ENCODE measurements around the gene GAS2. TPM values are rescaled to one million over a fixed set of nuclear protein-coding genes. Genes with fewer than 3 reads are reported as not detected.

GAS2 gene
- total RNA-seq, 1 donor from 2014 or later, result 27.0 TPM

GRCh38 chr11:22715971-22716370 is 49.6 kb downstream of the GAS2 start:
- Histone ChIP-seq H3K27ac (no peak overlapping the region), H3K4me1 (no peaks in the 10 kb centered on the region), H3K9me3 (no peaks in the 10 kb centered on the region), H3K36me3 (no peaks in the 10 kb centered on the region), H3K4me3 (no peak overlapping the region), H3K27me3 (no peaks in the 10 kb centered on the region)
- no peak for DNase-seq (ENCODE audit: low spot score in 2 of 2)
- no peak for TF ChIP-seq CTCF (IDR thresholded peaks at IDR 0.05)
- intact Hi-C loops (cut with DNase I), result no loop called here

- H3K4me1 ChIP-seq, result no peaks in the 10 kb centered on the region
- H3K9me3 ChIP-seq, result no peaks in the 10 kb centered on the region
- no peaks in the 10 kb centered on the region for H3K27me3 ChIP-seq
- no peaks in the 10 kb centered on the region for H3K36me3 ChIP-seq
- no peak overlapping the region for H3K27ac ChIP-seq
- no peak overlapping the region for H3K4me3 ChIP-seq
- no peak for TF ChIP-seq CTCF (IDR thresholded peaks at IDR 0.05)
- intact Hi-C loops (cut with DNase I), result no loop called here
- DNase-seq (ENCODE audit: low spot score in 2 of 2), result no peak
These were observed 54.0 kb downstream of the GAS2 start for GRCh38 chr11:22720457-22720856.

GRCh38 chr11:22723274-22723673 is 56.9 kb downstream of the GAS2 start:
- no peak for DNase-seq (ENCODE audit: low spot score in 2 of 2)
- TF ChIP-seq CTCF (IDR thresholded peaks at IDR 0.05), result no peak
- no peak overlapping the region for H3K4me3 ChIP-seq
- no peaks in the 10 kb centered on the region for H3K27me3 ChIP-seq
- intact Hi-C loops (cut with DNase I), result no loop called here
- H3K27ac ChIP-seq, result no peak overlapping the region
- H3K4me1 ChIP-seq, result no peaks in the 10 kb centered on the region
- no peaks in the 10 kb centered on the region for H3K9me3 ChIP-seq
- no peaks in the 10 kb centered on the region for H3K36me3 ChIP-seq

GRCh38 chr11:22725079-22725478 is 58.7 kb downstream of the GAS2 start:
- H3K4me1 ChIP-seq, result no peaks in the 10 kb centered on the region
- DNase-seq (ENCODE audit: low spot score in 2 of 2), result no peak
- no peaks in the 10 kb centered on the region for H3K9me3 ChIP-seq
- H3K36me3 ChIP-seq, result no peaks in the 10 kb centered on the region
- intact Hi-C loops (cut with DNase I), result no loop called here
- H3K27me3 ChIP-seq, result no peaks in the 10 kb centered on the region
- no peak overlapping the region for H3K27ac ChIP-seq
- H3K4me3 ChIP-seq, result no peak overlapping the region
- TF ChIP-seq CTCF (IDR thresholded peaks at IDR 0.05), result no peak

GRCh38 chr11:22728600-22729389 is 62.4 kb downstream of the GAS2 start:
- TF ChIP-seq CTCF (IDR thresholded peaks at IDR 0.05), result no peak
- Histone ChIP-seq H3K36me3 (no peaks in the 10 kb centered on the region), H3K4me1 (no peaks in the 10 kb centered on the region), H3K9me3 (no peaks in the 10 kb centered on the region), H3K4me3 (no peak overlapping the region), H3K27ac (no peak overlapping the region), H3K27me3 (no peaks in the 10 kb centered on the region)
- intact Hi-C loops (cut with DNase I), result no loop called here
- no peak for DNase-seq (ENCODE audit: low spot score in 2 of 2)
